Embryonic facial prominence (tissue), 1 donor: ENCODE results near the gene TLCD4.
"Not testable (repeated sequence)": the region's sequence is repeated elsewhere in the genome, so short reads cannot be mapped to it uniquely, and the experiment has no call there.

Experiments used
- DNase-seq: peaks from one replicate; pipeline ENCODE4 v3.0.0-alpha.2; 2016; ENCODE audit errors: extremely low spot score

TLCD4 gene, protein sequence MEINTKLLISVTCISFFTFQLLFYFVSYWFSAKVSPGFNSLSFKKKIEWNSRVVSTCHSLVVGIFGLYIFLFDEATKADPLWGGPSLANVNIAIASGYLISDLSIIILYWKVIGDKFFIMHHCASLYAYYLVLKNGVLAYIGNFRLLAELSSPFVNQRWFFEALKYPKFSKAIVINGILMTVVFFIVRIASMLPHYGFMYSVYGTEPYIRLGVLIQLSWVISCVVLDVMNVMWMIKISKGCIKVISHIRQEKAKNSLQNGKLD

DNA sequence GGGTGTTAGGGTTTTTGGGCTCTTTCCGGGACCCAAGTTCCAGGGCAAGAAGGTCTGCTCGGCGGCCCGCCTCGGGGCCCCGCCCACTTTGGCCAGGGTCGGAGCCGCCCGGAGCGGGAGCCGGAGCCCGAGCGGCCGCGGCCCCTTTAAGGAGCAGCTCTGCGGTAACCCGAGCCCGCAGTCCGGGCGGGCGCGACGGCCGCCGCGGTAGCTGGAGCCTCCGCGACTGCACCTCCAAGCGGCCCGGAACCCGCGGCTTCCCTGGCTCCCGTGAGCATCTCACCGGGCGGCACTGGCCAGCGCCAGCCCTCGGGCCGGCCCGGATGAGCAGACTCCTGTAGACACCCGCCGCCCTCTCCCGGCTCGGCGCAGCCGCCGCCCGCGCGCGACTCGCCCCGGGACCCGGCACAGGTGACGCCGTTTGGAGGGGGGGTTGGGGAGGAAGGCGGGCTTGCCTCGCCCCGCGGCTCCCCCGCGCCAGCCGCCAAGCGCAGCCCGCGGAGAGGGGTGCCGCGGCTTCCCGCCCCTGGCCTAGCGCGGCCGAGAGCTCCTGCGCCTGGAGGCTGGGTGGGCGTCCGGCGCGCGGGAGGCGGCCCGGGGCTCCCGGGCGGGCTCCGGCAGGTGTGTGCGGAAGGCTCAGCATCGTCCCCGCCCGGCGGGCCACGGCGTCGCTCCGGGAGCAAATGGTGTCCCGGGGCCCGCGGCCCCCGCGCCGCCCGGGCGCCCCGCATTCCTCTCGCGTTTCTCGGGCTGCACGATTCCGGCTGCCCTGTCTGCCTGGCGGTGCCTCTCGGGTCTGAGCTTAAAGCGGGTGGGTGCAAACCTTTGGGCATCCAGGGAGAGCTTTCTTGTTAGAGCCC is at the start of gene TLCD4:
TLCD4 (plus strand) TSS at position 149 of the 860 bp plus-strand sequence. CDS start 26,547 bp downstream, outside the sequence.
- no peak for DNase-seq

DNA sequence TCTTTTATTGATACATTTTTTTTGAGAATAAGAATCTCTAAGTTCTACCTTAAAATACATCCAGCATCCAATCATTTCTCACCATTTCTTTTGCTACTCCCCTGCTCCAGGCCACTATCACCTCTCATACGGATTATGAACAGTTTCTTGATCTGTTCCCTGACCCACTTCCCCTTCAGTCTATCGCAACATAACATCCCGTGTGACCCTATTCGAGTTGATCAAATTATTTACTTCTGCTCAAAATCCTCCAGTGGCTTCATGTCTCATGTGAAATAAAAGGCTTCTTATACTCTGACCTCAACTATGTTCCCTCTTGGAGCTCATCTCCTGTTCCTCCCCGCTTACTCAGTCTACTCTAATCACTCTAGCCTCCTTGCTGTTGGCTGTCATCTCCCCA is 49.6 kb upstream of the TLCD4 start:
- no peak for DNase-seq

DNA sequence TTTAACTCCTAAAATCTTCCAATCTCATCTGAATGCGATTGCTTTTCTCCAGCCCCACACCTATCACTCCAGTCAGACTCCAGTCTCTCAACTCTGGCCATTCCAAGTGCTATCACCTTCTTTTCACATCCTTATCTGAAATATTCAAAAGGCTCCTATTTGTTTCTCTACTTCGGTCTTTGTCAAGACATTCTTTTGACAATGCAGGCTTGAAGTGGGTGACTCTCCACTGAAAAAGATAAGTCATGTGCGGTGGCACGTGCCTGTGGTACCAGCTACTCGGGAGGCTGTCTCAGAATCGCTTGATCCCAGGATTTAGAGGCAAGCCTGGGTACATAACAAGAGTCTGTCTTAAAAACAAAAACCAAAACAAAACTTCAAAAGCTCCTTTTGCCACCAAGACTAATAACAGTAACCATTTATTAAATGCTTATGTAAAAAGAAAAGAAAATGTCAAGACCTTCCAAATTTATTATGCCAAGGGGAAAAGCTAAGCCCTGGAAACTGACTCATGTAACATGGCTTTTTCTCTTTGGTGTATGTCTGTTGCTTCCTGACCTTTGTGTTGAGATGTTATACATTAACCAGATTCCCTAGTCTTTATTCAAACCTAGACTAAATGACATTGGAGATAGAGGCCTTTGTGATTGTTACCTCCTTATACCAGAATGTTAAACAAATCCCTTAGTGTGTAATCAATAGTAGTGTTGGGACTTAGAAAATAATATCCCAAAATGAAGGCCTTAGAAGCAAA is 48.0 kb upstream of the TLCD4 start:
- DNase-seq: no peak

DNA sequence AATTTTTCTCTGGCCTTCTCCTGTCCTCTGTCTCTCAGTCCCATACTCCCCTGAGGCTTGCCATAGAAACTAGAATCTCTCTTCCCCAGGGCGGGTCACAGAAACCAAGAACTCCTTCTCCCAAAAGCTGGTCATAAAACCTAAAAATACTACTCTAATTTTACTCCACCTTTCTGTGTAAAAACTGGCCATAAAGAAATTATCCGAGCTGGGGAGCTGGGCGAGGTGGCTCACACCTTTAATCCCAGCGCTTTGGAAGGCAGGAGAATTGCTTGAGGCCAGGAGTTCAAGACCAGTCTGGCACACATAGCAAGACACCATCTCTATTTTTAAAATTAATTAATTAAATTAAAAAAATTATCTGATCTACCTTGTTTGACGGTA is 47.5 kb upstream of the TLCD4 start:
- DNase-seq: no peak

DNA sequence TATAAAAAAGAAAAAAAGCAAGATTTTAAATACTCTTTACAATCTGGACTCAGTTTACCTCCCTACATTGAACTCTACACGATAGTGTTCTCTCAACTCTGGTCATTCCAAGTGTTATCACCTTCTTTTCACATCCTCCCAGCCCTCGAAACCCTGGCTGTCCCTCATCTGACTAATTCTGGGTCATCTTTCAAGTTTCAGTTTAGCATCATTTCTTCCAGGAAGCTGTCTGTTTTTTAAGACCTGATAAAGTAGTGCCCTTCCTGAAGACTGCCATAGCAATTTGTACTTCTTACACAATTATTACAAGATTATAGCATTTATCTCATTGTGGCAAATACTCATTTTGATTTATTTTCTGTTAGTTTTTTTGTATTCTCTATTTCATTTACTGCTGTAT is 45.6 kb upstream of the TLCD4 start:
- DNase-seq: no peak

DNA sequence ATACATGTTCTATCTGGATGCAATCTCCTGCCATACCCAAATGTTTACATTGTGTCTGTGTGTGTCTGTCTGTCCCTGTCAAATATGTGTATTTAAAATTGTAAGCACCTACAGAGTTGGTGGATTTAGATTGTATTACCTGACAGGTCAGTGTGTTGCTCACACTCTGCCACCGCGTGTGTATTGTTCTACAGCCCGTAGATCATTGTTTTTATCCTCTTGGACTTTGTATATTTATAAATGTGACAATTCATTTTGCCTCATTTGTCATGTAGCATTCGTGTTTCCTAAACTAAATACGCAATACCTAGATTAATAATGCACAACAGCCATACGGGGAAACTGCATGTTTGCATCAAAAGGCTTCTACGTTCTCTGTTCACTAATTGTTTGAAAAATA is 45.0 kb upstream of the TLCD4 start:
- DNase-seq: no peak

DNA sequence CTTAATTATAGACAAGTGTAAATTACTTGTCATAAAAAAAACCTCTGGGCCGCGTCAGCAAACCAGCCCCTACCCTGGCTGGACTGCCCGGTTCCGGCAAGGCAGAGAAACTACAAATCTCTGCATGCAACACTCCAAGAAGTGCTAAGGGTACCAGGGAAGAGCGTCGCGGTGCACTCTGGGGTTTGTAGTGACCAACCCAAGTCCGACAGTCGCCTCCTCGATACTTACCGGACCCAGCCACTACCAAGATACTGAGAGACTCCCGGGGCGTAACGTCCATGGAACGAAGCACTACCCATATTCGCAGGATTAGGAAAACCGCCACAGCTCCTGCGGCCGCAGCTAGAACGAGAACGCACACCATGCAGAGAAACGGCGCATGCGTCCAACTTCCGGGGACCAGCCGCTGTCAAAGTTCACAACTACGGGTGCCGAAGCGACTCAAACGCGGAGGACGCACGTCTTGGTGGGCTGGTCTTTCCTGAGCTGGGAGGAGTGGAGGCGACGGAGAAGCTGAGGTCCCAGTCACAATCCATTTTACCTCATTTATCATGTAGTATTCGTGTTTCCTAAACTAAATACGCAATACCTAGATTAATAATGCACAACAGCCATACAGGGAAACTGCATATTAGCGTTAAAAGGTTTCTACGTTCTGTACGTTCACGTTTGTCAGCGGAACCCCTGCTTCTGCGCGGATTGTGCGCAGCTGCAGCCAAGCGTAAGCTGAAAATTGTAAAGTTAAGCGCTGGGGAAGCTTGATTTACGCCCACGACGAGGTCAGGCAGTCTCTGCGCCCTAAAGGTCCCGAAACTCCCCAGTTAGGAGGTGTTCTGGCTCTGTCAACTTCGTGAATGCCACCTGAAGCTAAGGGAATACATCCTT is 44.4 kb upstream of the TLCD4 start, which contains the start of gene ALG14:
ALG14 (minus strand) TSS at position 420 of the 888 bp plus-strand sequence; CDS start at position 367, 53 bp downstream.
- DNase-seq: peak; percentile 93

DNA sequence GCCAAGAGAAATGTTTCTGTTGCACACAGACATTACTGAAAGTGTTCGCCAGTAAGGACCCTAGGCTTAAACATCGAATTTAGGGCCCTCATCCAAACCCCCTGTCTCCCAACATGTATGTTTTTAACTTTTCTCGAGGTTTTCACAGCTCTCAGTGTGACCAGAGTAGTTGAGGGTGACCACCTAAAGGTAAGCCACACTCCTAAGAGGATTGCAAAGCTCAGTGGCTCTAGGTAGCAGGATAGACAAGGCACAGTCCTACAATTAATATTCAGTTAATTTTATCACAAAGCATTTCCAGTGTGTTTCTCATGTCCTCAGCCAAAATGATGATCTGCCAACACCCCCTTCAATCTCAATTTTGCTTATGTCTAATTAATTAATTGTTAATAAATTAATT is 43.7 kb upstream of the TLCD4 start:
- DNase-seq: no peak

DNA sequence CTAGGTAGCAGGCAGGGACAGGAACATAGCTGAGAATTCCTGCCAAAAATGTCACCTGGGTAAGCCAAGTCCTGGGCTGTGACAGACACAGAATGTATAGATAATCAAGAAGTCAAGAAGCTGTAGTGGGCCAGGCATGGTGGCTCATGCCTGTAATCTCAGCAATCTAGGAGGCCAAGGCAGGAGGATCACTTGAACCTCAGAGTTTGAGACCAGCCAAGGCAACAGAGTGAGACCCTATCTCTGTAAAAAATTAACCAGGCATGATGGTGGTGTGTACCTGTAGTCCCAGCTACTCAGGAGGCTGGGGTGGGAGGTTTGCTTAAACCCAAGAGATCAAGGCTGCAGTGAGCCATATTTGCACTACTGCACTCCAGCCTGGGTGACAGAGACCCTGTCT is 41.1 kb upstream of the TLCD4 start:
- DNase-seq: no peak

DNA sequence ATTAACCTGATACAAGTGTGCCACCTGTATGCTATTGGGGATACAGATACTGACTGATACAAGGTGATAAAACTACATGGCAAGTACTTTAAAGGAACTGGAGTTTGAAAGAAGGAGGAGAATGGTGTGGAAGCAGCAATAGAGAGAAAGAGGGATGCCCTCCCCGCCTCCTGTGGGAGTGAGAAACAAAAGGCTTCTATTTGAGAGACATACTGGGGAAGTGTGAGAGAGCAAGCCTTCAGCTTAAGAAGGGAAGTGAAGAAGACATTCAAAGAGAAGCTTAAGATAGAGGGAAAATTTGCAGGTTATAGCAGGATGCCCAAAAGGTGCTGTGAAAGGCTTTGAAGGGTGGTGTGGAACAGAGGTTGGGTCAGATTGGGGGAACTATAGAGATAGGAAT is 36.7 kb upstream of the TLCD4 start:
- DNase-seq: no peak

DNA sequence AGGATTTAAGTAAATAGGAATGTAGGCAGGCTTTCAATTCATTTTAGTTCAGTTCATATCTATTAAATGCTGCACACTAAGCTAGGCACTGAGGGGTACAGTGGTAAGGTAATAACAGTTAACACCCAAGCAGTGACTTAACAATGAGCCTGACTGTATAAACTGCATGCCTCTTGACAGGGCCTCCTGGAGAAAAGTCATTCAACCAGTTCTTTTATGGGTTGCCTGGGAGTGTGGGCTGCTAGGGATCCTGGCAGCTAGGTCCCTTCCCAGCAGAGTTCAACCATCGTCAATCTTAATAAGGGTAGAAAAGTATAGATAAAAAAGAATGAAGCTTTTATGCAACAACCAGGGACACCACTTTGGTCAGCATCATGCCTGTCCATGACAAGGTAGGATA is 36.3 kb upstream of the TLCD4 start:
- DNase-seq: no peak

DNA sequence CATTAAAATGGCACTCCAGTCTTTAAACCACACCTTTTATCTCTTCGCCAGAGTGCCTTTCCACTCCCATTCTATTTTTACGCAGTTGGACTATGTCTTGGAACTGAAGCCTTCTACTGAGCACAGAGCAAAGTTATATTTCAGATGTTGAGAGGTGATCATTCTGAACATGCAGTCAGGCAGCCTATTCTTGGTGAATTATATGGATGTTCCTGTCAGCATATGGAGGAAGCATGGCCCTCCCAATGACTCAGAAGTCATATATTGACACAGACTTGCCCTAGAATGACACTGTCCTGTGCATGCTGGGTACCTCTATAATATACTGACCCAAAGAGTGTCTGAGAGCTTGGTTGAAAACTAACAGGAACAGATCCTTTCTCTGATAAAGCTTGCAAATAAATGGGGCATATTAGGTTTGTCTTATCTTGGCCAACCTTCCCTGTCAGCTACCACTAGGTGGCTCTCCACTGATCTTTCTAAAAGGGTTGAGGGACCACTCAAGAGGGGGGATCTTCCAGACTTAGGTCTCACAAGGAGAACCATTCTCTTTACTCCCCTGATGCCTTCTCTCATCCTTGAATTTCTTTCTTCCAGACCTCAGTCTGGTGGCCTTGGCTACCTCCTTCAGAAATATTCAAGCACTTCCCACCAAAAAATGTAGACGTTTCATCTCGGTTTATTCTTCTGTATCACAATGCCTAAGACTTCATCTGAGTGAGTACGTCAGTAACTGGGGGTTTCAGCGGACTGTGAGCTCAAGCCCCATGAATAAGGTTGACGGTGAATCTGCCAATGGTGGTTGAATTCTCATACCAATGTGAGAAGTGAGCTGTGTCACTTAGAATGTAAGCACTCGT is 32.6 kb upstream of the TLCD4 start:
- no peak for DNase-seq

DNA sequence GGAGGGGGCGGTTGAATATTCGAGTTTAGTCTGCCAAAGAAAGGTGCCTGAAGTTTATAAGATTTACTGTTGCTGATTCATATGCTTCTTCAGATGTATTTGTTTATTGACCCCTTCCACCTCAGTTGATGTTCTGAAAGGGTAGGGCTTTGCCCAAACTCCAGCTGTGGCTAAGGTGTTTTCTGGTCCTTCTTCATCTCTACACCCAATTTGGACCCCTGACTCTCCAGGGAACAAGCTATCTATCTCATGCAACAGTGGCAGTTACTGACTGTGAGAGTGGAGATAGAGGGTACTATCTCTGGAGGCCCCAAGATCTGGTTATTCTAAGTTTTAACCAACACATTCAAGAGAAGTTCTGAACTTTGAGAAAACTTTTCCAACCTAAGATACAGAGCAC is 31.8 kb upstream of the TLCD4 start:
- DNase-seq: no peak

DNA sequence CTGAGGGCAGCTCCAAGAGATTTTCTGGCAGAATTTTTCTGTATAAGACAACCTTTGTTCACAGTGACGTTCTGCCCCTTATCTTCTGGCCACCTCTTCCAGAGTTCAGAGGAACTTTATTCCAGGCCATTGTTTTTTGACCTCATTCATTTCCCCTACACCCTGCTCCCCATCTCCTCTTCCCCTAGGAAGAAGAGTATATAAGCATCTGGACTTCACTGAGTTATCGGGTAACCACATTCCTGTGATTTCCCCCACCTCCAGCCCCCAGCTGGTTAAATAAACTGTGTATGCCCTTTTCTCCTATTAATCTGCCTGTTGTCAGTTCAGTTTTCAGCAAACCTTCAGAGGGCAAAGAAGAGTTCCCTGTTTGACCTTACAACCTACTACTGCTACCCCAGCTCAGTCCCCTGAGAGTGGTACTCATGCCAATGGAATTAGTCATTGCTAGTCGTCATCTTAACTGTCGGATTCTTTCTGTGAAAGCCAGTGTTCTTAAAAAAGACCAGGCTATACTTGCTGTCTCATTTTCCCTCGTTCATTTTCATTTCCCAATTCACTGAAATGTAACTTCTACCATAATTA is 30.1 kb upstream of the TLCD4 start:
- no peak for DNase-seq

DNA sequence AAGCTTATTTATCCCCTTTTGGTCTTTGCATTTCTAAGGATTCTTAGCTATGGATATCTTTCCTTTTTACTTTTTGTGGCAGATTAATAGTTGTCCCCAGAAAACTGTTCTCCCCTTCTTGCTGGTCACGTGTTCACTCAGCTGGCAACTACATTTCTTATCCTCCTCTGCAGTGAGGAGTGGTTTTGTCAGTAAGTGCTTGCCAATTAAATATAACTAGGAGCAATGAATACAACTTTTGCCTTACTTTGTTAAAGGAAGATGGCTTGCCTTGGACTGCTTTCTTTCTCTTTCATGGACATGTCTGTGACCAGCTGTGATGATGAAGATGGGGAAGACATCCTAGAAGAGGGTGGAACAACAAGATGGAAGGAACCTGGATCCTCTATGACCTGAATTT is 28.9 kb upstream of the TLCD4 start:
- DNase-seq: no peak

DNA sequence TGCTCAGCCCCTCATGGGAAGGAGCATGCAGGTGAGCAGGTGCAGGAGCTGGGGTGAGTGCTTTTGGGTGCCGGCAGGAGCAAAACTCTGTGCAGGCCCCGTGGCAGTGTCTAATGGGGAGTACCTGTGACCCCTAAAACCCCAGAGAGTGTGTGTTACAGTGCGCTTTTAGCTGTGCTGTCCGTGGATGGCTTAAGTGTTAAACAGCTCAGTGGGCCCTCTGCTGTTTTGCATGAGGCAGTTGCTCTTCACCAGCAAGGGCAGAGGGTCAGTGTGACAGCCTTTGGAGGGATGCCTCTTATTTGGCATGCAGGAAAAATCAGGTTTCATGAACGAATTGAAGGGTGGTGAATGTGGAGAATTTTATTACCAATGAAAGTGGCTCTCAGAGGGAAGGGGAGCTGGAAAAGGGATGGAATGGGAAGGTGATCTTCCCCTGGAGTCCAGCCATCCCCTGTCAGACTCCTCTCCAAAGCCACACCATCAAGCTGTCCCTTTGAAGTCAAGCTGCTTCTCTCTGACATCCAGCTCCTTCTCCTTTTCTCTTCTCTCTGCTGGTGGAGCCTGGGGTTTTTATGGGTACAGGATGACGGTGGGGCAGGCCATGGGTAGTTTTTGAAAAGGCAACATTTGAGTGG is 27.4 kb upstream of the TLCD4 start:
- DNase-seq: no peak

DNA sequence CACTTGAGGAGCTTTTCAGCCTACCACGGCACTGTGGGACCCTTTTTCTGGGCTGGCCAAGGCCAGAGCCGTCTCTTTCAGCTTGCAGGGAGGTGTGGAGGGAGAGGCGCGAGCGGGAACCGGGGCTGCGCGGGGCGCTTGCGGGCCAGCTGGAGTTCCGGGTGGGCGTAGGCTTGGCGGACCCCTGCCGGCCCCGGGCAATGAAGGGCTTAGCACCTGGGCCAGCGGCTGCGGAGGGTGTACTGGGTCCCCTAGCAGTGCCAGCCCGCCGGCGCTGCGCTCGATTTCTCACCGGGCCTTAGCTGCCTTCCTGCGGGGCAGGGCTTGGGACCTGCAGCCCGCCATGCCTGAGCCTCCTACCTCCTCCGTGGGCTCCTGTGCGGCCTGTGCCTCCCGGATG is 25.9 kb upstream of the TLCD4 start:
- DNase-seq: not testable (repeated sequence)

DNA sequence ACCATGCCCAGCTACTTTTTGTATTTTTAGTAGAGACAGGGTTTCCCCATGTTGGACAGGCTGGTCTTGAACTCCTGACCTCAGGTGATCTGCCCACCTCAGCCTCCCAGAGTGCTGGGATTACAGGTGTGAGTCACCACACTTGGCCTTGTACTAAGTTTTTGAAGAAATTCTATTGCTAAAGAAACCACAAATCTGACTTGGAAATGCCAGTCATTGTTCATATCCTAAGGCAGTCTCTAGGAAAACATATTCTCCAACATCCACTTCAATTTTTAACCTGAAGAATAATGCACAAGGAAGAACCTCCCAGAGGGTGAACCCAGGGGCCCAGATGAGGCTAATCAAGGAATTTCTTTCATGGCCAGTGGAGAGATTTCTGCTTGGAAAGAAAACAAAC is 24.3 kb upstream of the TLCD4 start:
- not testable (repeated sequence) for DNase-seq

DNA sequence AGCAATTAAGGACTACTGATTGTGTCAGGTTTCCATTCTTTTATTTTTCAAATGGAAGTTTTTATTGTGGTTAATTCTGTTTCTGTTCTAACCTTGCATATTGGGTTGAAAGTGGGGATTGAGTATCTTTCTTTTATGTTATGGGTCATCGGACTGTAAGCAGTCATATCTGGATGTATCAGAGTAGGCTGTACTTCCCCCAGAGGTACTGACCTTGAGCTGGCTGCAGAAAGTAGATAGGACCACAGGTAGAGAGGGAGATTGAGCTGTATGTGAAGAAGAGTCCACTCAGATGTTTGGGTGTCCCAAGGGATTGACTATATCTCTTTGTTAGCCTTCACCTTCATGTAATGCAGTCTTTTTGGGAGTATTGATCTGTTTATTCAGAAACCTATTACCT is 23.9 kb upstream of the TLCD4 start:
- DNase-seq: no peak

DNA sequence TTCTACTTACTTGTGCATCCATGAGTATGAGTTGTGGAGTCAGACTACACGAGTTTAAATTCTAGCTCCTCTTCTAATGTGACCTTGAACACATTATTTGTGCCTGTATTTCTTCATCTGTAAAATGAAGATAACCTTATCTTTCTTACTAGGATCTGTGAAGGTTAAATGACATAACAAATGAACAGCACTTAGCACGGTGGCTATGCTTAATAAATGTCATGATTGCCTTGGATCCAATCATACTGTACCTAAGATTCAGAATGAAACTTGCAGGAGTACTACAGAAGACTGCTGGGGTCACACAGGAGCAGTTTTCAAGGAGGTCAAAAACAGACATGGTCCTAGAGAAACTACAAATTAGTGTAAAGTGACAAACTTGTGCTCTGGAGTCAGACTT is 22.2 kb upstream of the TLCD4 start:
- DNase-seq: no peak
